Measurements from ENCODE around the gene RAPGEF2.

GRCh38 chr4:159317203-159317602 lies 214.3 kb downstream of the RAPGEF2 start:
- no peak for TF ChIP-seq POLR2A (IDR thresholded peaks at IDR 0.05)
- TF ChIP-seq CTCF (IDR thresholded peaks at IDR 0.05): no peak
